SK-N-SH (cell line): ENCODE data around the gene TRPC4. TPM values are rescaled to one million over a fixed set of nuclear protein-coding genes. Genes with fewer than 3 reads are reported as not detected.
A peak's percentile ranks its signal among the peaks of the same experiment; 100 is the strongest.

Experiments used
- CTCF ChIA-PET: fragments of 300-600, 350-600 bp; formaldehyde crosslinking; extraction: SDS; loops from one replicate; lab custom pipeline; 2021; lab: Yijun Ruan, JAX
- POLR2A ChIA-PET: fragments of 350-600 bp; sonication (Branson Sonifier 250); formaldehyde crosslinking; extraction: SDS; loops from one replicate; lab custom pipeline; 2020; ENCODE audit warnings: antibody characterized with exemption, inconsistent platforms; lab: Yijun Ruan, JAX
- DNase-seq: peaks from one replicate; pipeline ENCODE4 v3.0.0; 2012
- H2AFZ ChIP-seq: fragments of 200-600 bp; sonication (generic); 2 replicates; pipeline ENCODE4 v1.8.1; 2016; ENCODE audit warnings: antibody characterized with exemption, mild to moderate bottlenecking, low read depth
- H3F3A ChIP-seq: fragments of 200-600 bp; sonication (generic); replicated peaks from 2 replicates; pipeline ENCODE3; 2016; ENCODE audit warnings: antibody characterized with exemption, mild to moderate bottlenecking; ENCODE audit not compliant: insufficient read depth
- H3K27ac ChIP-seq, 2 experiments: fragments of 200-500 bp in 1 of 2; fragments of 200-600 bp in 1 of 2; sonication (Bioruptor generic) in 1 of 2; sonication (generic), shearing (Covaris generic) in 1 of 2; 2 replicates each; pipeline versions ENCODE4 v1.5.1 to v1.6.1; 2014 to 2016; ENCODE audit warnings: low read depth in 2 of 2, inconsistent platforms in 1 of 2, low read length in 1 of 2, mild to moderate bottlenecking in 1 of 2, mixed read lengths in 1 of 2
- H3K27me3 ChIP-seq: fragments of 200-600 bp; sonication (generic), shearing (Covaris generic); 2 replicates; pipeline ENCODE4 v1.6.1; 2016; ENCODE audit warnings: mixed run types; ENCODE audit not compliant: insufficient read depth
- H3K36me3 ChIP-seq, 2 experiments: fragments of 200-500 bp in 1 of 2; fragments of 200-600 bp in 1 of 2; sonication (Bioruptor generic) in 1 of 2; sonication (generic) in 1 of 2; replicated peaks in 1 of 2; 2 replicates each; pipeline versions ENCODE3 to v1.5.1; 2014 to 2016; ENCODE audit warnings: low read length in 1 of 2, mild to moderate bottlenecking in 1 of 2; ENCODE audit not compliant: insufficient read depth in 2 of 2, control insufficient read depth in 1 of 2
- H3K4me1 ChIP-seq, 2 experiments: fragments of 200-500 bp in 1 of 2; fragments of 200-600 bp in 1 of 2; sonication (Bioruptor generic) in 1 of 2; sonication (generic), shearing (Covaris generic) in 1 of 2; 2 replicates each; pipeline versions ENCODE4 v1.5.1 to v1.6.1; 2014 to 2016; ENCODE audit warnings: low read depth in 1 of 2, low read length in 1 of 2, mixed run types in 1 of 2; ENCODE audit not compliant: insufficient read depth in 2 of 2, control insufficient read depth in 1 of 2
- H3K4me2 ChIP-seq: fragments of 200-600 bp; sonication (generic), shearing (Covaris generic); 2 replicates; pipeline ENCODE4 v1.6.1; 2017; ENCODE audit warnings: mixed run types
- H3K4me3 ChIP-seq, 2 experiments: fragments of 200-500 bp in 1 of 2; fragments of 200-600 bp in 1 of 2; sonication (Bioruptor generic) in 1 of 2; sonication (generic), shearing (Covaris generic) in 1 of 2; 2 replicates each; pipeline versions ENCODE4 v1.5.1 to v1.8.1; 2014 to 2016; ENCODE audit warnings: low read depth in 2 of 2, inconsistent platforms in 1 of 2, low read length in 1 of 2, mild to moderate bottlenecking in 1 of 2, mixed read lengths in 1 of 2, moderate library complexity in 1 of 2
- H3K79me2 ChIP-seq: fragments of 200-600 bp; sonication (generic); 2 replicates; pipeline ENCODE4 v1.8.1; 2017; ENCODE audit warnings: mild to moderate bottlenecking; ENCODE audit not compliant: insufficient read depth
- H3K9ac ChIP-seq: fragments of 200-600 bp; sonication (generic); 2 replicates; pipeline ENCODE4 v1.6.1; 2017; ENCODE audit warnings: mixed run types
- H3K9me2 ChIP-seq: fragments of 200-600 bp; sonication (generic); 2 replicates; pipeline ENCODE4 v1.6.1; 2017; ENCODE audit warnings: mixed run types
- H3K9me3 ChIP-seq: fragments of 200-600 bp; sonication (generic); 2 replicates; pipeline ENCODE4 v1.6.1; 2017; ENCODE audit warnings: mixed run types, mild to moderate bottlenecking, moderate library complexity
- H4K20me1 ChIP-seq: fragments of 200-600 bp; sonication (generic); 2 replicates; pipeline ENCODE4 v1.6.1; 2017; ENCODE audit warnings: mild to moderate bottlenecking, mixed run types; ENCODE audit not compliant: insufficient read depth
- EP300 ChIP-seq, 2 experiments: IDR thresholded peaks; 2 replicates each; pipeline versions ENCODE4 v1.4.0 to v1.6.1; 2012; ENCODE audit warnings: borderline replicate concordance in 1 of 2, low read depth in 1 of 2, low read length in 1 of 2
- EZH2phosphoT487 ChIP-seq: fragments of 200-600 bp; sonication (generic); IDR thresholded peaks from 2 replicates; pipeline ENCODE4 v1.6.1; 2017; ENCODE audit warnings: low read depth, mixed run types, mild to moderate bottlenecking, antibody characterized with exemption, moderate library complexity, borderline replicate concordance
- FOSL2 ChIP-seq: IDR thresholded peaks from 2 replicates; pipeline ENCODE4 v1.4.0; 2012; ENCODE audit warnings: low read depth, mild to moderate bottlenecking, moderate library complexity, borderline replicate concordance
- NFIC ChIP-seq: IDR thresholded peaks from 2 replicates; pipeline ENCODE4 v1.4.0; 2012; ENCODE audit warnings: borderline replicate concordance
- REST ChIP-seq: IDR thresholded peaks from 2 replicates; pipeline ENCODE4 v1.6.1; 2012; ENCODE audit warnings: mild to moderate bottlenecking, low read depth, low read length, moderate library complexity
- RFX5 ChIP-seq: IDR thresholded peaks from 2 replicates; pipeline ENCODE4 v1.6.1; 2012; ENCODE audit warnings: mild to moderate bottlenecking, improper control_type of control experiment, low read length
- SMC3 ChIP-seq: IDR thresholded peaks from 2 replicates; pipeline ENCODE4 v1.6.1; 2012; ENCODE audit warnings: low read depth, low read length, improper control_type of control experiment
- TAF1 ChIP-seq: IDR thresholded peaks from 2 replicates; pipeline ENCODE4 v1.6.1; 2012; ENCODE audit warnings: low read depth, mild to moderate bottlenecking, low read length, moderate library complexity, borderline replicate concordance
- TEAD4 ChIP-seq: IDR thresholded peaks from 2 replicates; pipeline ENCODE4 v1.4.0; 2012; ENCODE audit warnings: mild to moderate bottlenecking, borderline replicate concordance; ENCODE audit not compliant: insufficient read depth
- USF2 ChIP-seq: fragments of 150-350 bp; IDR thresholded peaks from 2 replicates; pipeline ENCODE4 v1.6.1; 2017; ENCODE audit warnings: antibody characterized with exemption, low read length, low read depth, borderline replicate concordance
- YY1 ChIP-seq: IDR thresholded peaks from 2 replicates; pipeline ENCODE4 v1.4.0; 2012; ENCODE audit warnings: low read depth, mild to moderate bottlenecking
- WGBS: methylation state at CpG from one replicate; pipeline ENCODE4 v1.1.6; 2017; ENCODE audit warnings: low lambda C conversion rate; 5-methylcytosine and 5-hydroxymethylcytosine counted together
- polyA plus RNA-seq, 3 experiments: library from polyadenylated mRNA; depleted of rRNA; stranded (reverse); fragments of >200 nt; gene quantifications; 2 replicates each; pipeline ENCODE4 v1.2.3, GENCODE V29; 2012

The TRPC4 gene
- polyA plus RNA-seq, 1 of the 3 experiments (the other 2 are of a cell fraction), result not detected

GRCh38 chr13:37657956-37658355 lies 211.6 kb downstream of the TRPC4 start:
- Histone ChIP-seq H3K9ac (no peak overlapping the region; the same call in 1 of the 2 replicates), H3K9me3 (no peaks in the 10 kb centered on the region), H4K20me1 (no peaks in the 10 kb centered on the region), H2AFZ (no peak overlapping the region), H3K36me3 (no peaks in the 10 kb centered on the region), H3K4me3 (no peak overlapping the region), H3K27ac (peak overlapping the region in 1 of 2 experiments; percentile 92; a peak in 2 of 4 replicates), H3K4me2 (no peak overlapping the region), H3K27me3 (no peaks in the 10 kb centered on the region), H3F3A (peaks cover 27% of the 10 kb centered on the region), H3K4me1 (peaks cover 0 to 6% of the 10 kb centered on the region in 2 experiments; a peak in 2 of 4 replicates), H3K79me2 (no peaks in the 10 kb centered on the region), H3K9me2 (no peaks in the 10 kb centered on the region)
- 62% methylated on average over 1 of the region's 1 CpG for WGBS
- ChIA-PET POLR2A (no interaction called here), CTCF (no interaction called here)
- TF ChIP-seq EZH2phosphoT487 (no peak), SMC3 (no peak), TAF1 (no peak), USF2 (no peak), RFX5 (no peak), TEAD4 (no peak), EP300 (IDR thresholded peaks at IDR 0.05; ENCODE audit: borderline replicate concordance in 1 of 2, low read depth in 1 of 2, low read length in 1 of 2) (no peak), YY1 (no peak)
- DNase-seq, result no peak

GRCh38 chr13:37657134-37657533 lies 212.4 kb downstream of the TRPC4 start:
- no peak overlapping the region for H3K4me3 ChIP-seq
- no peaks in the 10 kb centered on the region for H3K27me3 ChIP-seq
- no peak for DNase-seq
- H3K4me2 ChIP-seq, result peak overlapping the region; percentile 12; the same call in 1 of the 2 replicates
- H4K20me1 ChIP-seq, result no peaks in the 10 kb centered on the region
- no peaks in the 10 kb centered on the region for H3K36me3 ChIP-seq
- H2AFZ ChIP-seq, result no peak overlapping the region
- ChIA-PET POLR2A (no interaction called here), CTCF (interaction anchor here (0.7 kb wide), 1 partner anchor 10 kb away, joined by 3 read pairs; no protein-coding TSS in a partner anchor)
- H3K4me1 ChIP-seq, result peaks cover 0 to 6% of the 10 kb centered on the region in 2 experiments; a peak in 2 of 4 replicates
- H3F3A ChIP-seq, result peaks cover 35% of the 10 kb centered on the region
- H3K27ac ChIP-seq, result peak overlapping the region in 1 of 2 experiments; percentile 92; a peak in 3 of 4 replicates
- no peaks in the 10 kb centered on the region for H3K9me2 ChIP-seq
- H3K9me3 ChIP-seq, result no peaks in the 10 kb centered on the region
- peak overlapping the region; percentile 40; the same call in 1 of the 2 replicates for H3K9ac ChIP-seq
- no peaks in the 10 kb centered on the region for H3K79me2 ChIP-seq
- no peak for TF ChIP-seq REST
- peak; percentile 26; the same call in 1 of the 2 replicates for TF ChIP-seq NFIC
- 0 out of 2 replicates have a peak, but pooled peaks have one; percentile 9 for TF ChIP-seq FOSL2
- 7% methylated on average over 2 of the region's 2 CpGs for WGBS
